Spleen (tissue), 7 donors: Measurements from ENCODE around the gene NBPF26.
"Not testable (repeated sequence)": the region's sequence is repeated elsewhere in the genome, so short reads cannot be mapped to it uniquely, and the experiment has no call there.

ENCODE experiments used
- CTCF ChIP-seq, 11 experiments: fragments of 200-600 bp in 7 of 11; fragments of 450-650 bp in 4 of 11; sonication (generic) in 4 of 11; IDR thresholded peaks in 8 of 11; conservative IDR thresholded peaks in 3 of 11; 1 replicate in 7 of 11; 2 replicates in 4 of 11; pipeline versions ENCODE4 v1.4.0 to v1.8.0; 2016 to 2021; ENCODE audit warnings: antibody characterized with exemption in 11 of 11, inconsistent platforms in 4 of 11, mild to moderate bottlenecking in 1 of 11
- POLR2AphosphoS5 ChIP-seq, 3 donors: sonication (generic); formaldehyde crosslinking; IDR thresholded peaks; one replicate each; pipeline ENCODE4 v1.5.1; 2017; ENCODE audit warnings: antibody characterized with exemption in 3 of 3
- donor health status: DM: no; HTN: no; CAD: no; lungs with moderate emphysema.
- donor health status: DM: no; HTN: no; CAD: no.
- donor health status: DM: no; HTN: no; CAD: no.

GRCh38 chr1:120825051-120825450 is 101.3 kb downstream of the NBPF26 start:
- not testable (repeated sequence) for TF ChIP-seq POLR2AphosphoS5 (IDR thresholded peaks at IDR 0.05); CTCF (IDR thresholded peaks at IDR 0.05 in 8 of 11, conservative IDR thresholded peaks at IDR 0.05 in 3 of 11)
